Gastrocnemius medialis (tissue), 4 donors: ENCODE data around the gene TENM3.

Experiments
- POLR2A ChIP-seq, 2 donors: fragments of 450-650 bp; IDR thresholded peaks; one replicate each; pipeline ENCODE4 v1.6.1; 2017; ENCODE audit warnings: antibody characterized with exemption in 2 of 2, mild to moderate bottlenecking in 2 of 2, moderate library complexity in 2 of 2
- TF ChIP-seq, protein P1 (sequence below), 5 experiments: fragments of 450-650 bp in 3 of 5; fragments of 200-600 bp in 2 of 5; sonication (generic) in 2 of 5; IDR thresholded peaks in 4 of 5; conservative IDR thresholded peaks in 1 of 5; 1 replicate in 4 of 5; 2 replicates in 1 of 5; pipeline ENCODE4 v1.5.1; 2016 to 2019; ENCODE audit warnings: antibody characterized with exemption in 5 of 5, mild to moderate bottlenecking in 3 of 5, moderate library complexity in 3 of 5

DNA sequence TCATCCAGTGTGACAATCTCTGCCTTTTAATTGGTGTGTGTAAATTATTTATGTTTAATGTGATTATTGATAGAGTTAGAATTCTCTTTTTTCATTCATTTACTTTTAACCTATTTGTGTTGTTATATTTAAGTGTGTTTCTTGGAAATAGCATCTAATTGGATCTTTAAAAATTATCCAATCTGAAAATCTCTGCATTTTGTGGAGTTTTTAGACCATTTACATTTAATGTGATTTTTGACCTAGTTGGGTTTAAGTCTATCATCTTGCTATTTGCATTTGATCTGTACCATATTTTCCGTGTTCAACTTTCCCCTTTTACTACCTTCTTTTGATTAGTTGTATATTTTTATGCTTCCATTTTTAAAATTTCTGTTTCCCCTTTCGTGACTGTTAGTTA is 71.3 kb downstream of the TENM3 start:
- TF ChIP-seq, protein P1, sequence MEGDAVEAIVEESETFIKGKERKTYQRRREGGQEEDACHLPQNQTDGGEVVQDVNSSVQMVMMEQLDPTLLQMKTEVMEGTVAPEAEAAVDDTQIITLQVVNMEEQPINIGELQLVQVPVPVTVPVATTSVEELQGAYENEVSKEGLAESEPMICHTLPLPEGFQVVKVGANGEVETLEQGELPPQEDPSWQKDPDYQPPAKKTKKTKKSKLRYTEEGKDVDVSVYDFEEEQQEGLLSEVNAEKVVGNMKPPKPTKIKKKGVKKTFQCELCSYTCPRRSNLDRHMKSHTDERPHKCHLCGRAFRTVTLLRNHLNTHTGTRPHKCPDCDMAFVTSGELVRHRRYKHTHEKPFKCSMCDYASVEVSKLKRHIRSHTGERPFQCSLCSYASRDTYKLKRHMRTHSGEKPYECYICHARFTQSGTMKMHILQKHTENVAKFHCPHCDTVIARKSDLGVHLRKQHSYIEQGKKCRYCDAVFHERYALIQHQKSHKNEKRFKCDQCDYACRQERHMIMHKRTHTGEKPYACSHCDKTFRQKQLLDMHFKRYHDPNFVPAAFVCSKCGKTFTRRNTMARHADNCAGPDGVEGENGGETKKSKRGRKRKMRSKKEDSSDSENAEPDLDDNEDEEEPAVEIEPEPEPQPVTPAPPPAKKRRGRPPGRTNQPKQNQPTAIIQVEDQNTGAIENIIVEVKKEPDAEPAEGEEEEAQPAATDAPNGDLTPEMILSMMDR (IDR thresholded peaks at IDR 0.05 in 4 of 5, conservative IDR thresholded peaks at IDR 0.05 in 1 of 5) = no peak
- no peak for TF ChIP-seq POLR2A (IDR thresholded peaks at IDR 0.05)
